Brain microvascular endothelial cell (primary cell): ENCODE data around the gene NR1D1.

ENCODE experiments used
- DNase-seq: peaks from one replicate; pipeline ENCODE4 v3.0.0-alpha.2; 2020
- H3K27ac ChIP-seq: fragments of 250-450 bp; sonication (Bioruptor Pico); 2 replicates; pipeline ENCODE4 v1.5.1; 2020; ENCODE audit warnings: mild to moderate bottlenecking, moderate library complexity
- H3K27me3 ChIP-seq: fragments of 250-450 bp; sonication (Bioruptor Pico); replicated peaks from 2 replicates; pipeline ENCODE4 v1.5.1; 2020; ENCODE audit warnings: mild to moderate bottlenecking
- H3K36me3 ChIP-seq: fragments of 250-450 bp; sonication (Bioruptor Pico); replicated peaks from 2 replicates; pipeline ENCODE4 v1.5.1; 2020; ENCODE audit warnings: mild to moderate bottlenecking
- H3K4me3 ChIP-seq: 2 replicates; pipeline ENCODE4 v1.5.1; 2011; ENCODE audit warnings: low read depth, mild to moderate bottlenecking, control low read depth, low read length, moderate library complexity
- CTCF ChIP-seq: IDR thresholded peaks from 2 replicates; pipeline ENCODE4 v1.5.1; 2011; ENCODE audit warnings: low read depth, mild to moderate bottlenecking, moderate library complexity, low read length, control low read depth, inconsistent platforms; ENCODE audit errors: missing control alignments
- in situ Hi-C: cut with HindIII; loops from 2 replicates; pipeline ENCODE4 v1.10.0; 2017; ENCODE audit warnings: low sequenced_read_pairs, low pct_ligation_motif_present

The NR1D1 gene

GRCh38 chr17:40091691-40092397 is 8.5 kb downstream of the NR1D1 start:
- in situ Hi-C loops, result no loop called here
- Histone ChIP-seq H3K27me3 (no peaks in the 10 kb centered on the region), H3K36me3 (peaks cover 44% of the 10 kb centered on the region), H3K27ac (no peak overlapping the region), H3K4me3 (no peak overlapping the region)
- no peak for DNase-seq
- TF ChIP-seq CTCF, result no peak

DNA sequence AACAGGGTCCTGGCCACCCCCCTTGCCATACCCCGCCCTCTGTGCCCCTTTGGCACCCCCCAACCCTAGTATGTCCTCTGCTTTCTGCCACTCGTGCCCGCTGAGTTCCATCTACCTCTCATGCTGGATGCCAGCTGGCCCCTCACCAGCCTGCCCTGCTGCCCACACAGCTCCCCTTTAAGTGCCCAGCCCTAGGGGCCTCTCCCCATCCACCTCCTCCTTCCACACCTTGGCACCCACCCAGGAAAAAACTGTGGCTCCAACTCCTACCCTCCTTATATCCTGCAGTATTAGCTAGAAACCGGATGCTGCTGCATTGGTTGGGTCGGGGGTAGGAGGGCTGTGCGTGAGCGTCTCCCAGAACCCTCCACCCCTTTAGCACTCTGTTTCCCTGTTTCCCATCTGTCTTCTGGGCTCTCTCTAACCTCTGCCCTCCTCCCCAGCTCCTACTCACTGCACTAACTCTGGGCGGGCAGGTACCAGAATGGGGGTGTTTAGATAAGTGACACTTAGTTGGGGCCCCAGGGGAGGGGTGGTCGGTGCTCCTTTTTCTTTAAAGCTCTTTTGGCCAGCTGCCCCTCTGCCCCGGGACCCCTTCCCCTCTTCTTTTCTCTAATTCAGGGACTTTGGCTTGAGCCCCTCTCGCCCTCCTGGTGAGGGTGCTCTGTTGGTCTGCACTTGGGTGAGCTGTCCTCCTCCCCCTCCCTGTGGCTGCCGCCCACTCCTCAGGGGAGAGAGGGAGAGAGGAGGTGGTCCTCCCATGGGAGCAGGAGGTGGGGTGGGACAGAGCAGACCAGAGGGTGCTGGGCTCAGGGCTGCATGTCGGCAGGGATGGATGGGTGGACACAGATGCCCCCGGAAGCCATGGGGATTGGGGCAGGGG is 9.9 kb downstream of the NR1D1 start:
- in situ Hi-C loops, result no loop called here
- peaks cover 38% of the 10 kb centered on the region for H3K36me3 ChIP-seq
- no peaks in the 10 kb centered on the region for H3K27me3 ChIP-seq
- no peak overlapping the region for H3K4me3 ChIP-seq
- no peak for TF ChIP-seq CTCF
- DNase-seq, result no peak
- H3K27ac ChIP-seq, result no peak overlapping the region

GRCh38 chr17:40089077-40089895 is 11.1 kb downstream of the NR1D1 start:
- no peak for DNase-seq
- Histone ChIP-seq H3K36me3 (peaks cover 41% of the 10 kb centered on the region), H3K27ac (no peak overlapping the region), H3K4me3 (no peak overlapping the region), H3K27me3 (no peaks in the 10 kb centered on the region)
- no peak for TF ChIP-seq CTCF
- in situ Hi-C loops, result no loop called here

- no peak overlapping the region for H3K4me3 ChIP-seq
- in situ Hi-C loops, result no loop called here
- no peaks in the 10 kb centered on the region for H3K27me3 ChIP-seq
- no peak for DNase-seq
- peaks cover 29% of the 10 kb centered on the region for H3K36me3 ChIP-seq
- TF ChIP-seq CTCF, result no peak
- H3K27ac ChIP-seq, result no peak overlapping the region
Measured at GRCh38 chr17:40087903-40088718, 12.3 kb downstream of the NR1D1 start.
